OCI-LY7 (cell line): Measurements from ENCODE around the gene APOBEC3A. TPM values are rescaled to one million over a fixed set of nuclear protein-coding genes. Genes with fewer than 3 reads are reported as not detected.

Experiments
- BruUV-seq: library from RNA; stranded (reverse); fragments of 400-500 nt; replicated peaks from 2 replicates; lab custom pipeline; 2021; lab: Mats Ljungman, UMichigan
- CTCF ChIA-PET: fragments of 300-600 bp; sonication (Branson Sonifier 250); formaldehyde crosslinking; loops from one replicate; lab custom pipeline; 2022; ENCODE audit warnings: antibody characterized with exemption; ENCODE audit not compliant: unreplicated experiment; lab: Charles Lee
- POLR2A ChIA-PET: fragments of 300-600 bp; sonication (Branson Sonifier 250); formaldehyde crosslinking; loops from one replicate; lab custom pipeline; 2022; ENCODE audit warnings: antibody characterized with exemption; lab: Charles Lee
- DNase-seq: peaks from one replicate; pipeline ENCODE4 v3.0.0-alpha.2; 2015; ENCODE audit warnings: low spot score
- H2AFZ ChIP-seq: fragments of 200-600 bp; sonication (generic), shearing (Covaris generic); 2 replicates; pipeline ENCODE4 v1.6.1; 2014; ENCODE audit warnings: mild to moderate bottlenecking, antibody characterized with exemption, low read length, moderate library complexity
- H3K27ac ChIP-seq: fragments of 200-600 bp; sonication (generic); 2 replicates; pipeline ENCODE4 v1.5.1; 2014; ENCODE audit warnings: mixed run types, low read depth, mild to moderate bottlenecking, moderate library complexity, low read length, inconsistent platforms; ENCODE audit not compliant: poor library complexity, severe bottlenecking
- H3K36me3 ChIP-seq: fragments of 200-600 bp; sonication (generic); 2 replicates; pipeline ENCODE4 v1.6.1; 2014; ENCODE audit warnings: mild to moderate bottlenecking, antibody characterized with exemption, low read length, moderate library complexity, mixed read lengths; ENCODE audit not compliant: insufficient read depth
- H3K4me1 ChIP-seq: fragments of 200-600 bp; sonication (generic); 2 replicates; pipeline ENCODE4 v1.5.1; 2014; ENCODE audit warnings: mild to moderate bottlenecking, low read length; ENCODE audit not compliant: insufficient read depth, poor library complexity, severe bottlenecking
- H3K4me2 ChIP-seq: fragments of 200-600 bp; sonication (generic); 2 replicates; pipeline ENCODE4 v1.6.1; 2014; ENCODE audit warnings: mild to moderate bottlenecking, low read length
- H3K4me3 ChIP-seq: fragments of 200-600 bp; sonication (generic); 2 replicates; pipeline ENCODE4 v1.5.1; 2014; ENCODE audit warnings: mild to moderate bottlenecking, low read depth, low read length; ENCODE audit not compliant: poor library complexity, severe bottlenecking
- H3K79me2 ChIP-seq: fragments of 200-600 bp; sonication (generic); 2 replicates; pipeline ENCODE4 v1.6.1; 2016; ENCODE audit warnings: low read depth, mild to moderate bottlenecking, low read length, moderate library complexity, mixed read lengths; ENCODE audit not compliant: insufficient read depth
- H3K9me2 ChIP-seq: fragments of 200-600 bp; sonication (generic); 2 replicates; pipeline ENCODE4 v1.6.1; 2016; ENCODE audit warnings: mild to moderate bottlenecking, low read length, mixed read lengths; ENCODE audit not compliant: insufficient read depth
- H3K9me3 ChIP-seq: fragments of 200-600 bp; sonication (generic); 2 replicates; pipeline ENCODE4 v1.6.1; 2014; ENCODE audit warnings: mild to moderate bottlenecking, mixed run types, low read length, mixed read lengths
- H4K20me1 ChIP-seq: fragments of 200-600 bp; sonication (generic); 2 replicates; pipeline ENCODE4 v1.6.1; 2014; ENCODE audit warnings: mild to moderate bottlenecking, antibody characterized with exemption, low read length, moderate library complexity, mixed read lengths; ENCODE audit not compliant: insufficient read depth
- CTCF ChIP-seq: fragments of 200-600 bp; sonication (generic); conservative IDR thresholded peaks from 2 replicates; pipeline ENCODE4 v1.5.1; 2014; ENCODE audit warnings: mild to moderate bottlenecking, antibody characterized with exemption, low read length, moderate library complexity, mixed read lengths
- EZH2phosphoT487 ChIP-seq: fragments of 200-600 bp; sonication (generic); IDR thresholded peaks from 2 replicates; pipeline ENCODE4 v1.6.1; 2018; ENCODE audit warnings: low read depth, borderline replicate concordance, mild to moderate bottlenecking, mixed run types, antibody characterized with exemption, low read length, moderate library complexity, mixed read lengths
- intact Hi-C: fragments of 100-400 bp; cut with micrococcal nuclease; formaldehyde crosslinking; loops from one replicate; pipeline ENCODE4 v1.10.0; 2022; ENCODE audit not compliant: unreplicated experiment
- total RNA-seq, 2 experiments: library from RNA; depleted of rRNA in 1 of 2; stranded (reverse); fragments of >200 nt in 1 of 2; shearing (Covaris generic) in 1 of 2; gene quantifications; 2 replicates each; pipeline ENCODE4 v1.2.3, GENCODE V29; 2014 to 2022

The APOBEC3A gene
- total RNA-seq, 2 experiments from 2014 or later, result not detected

DNA sequence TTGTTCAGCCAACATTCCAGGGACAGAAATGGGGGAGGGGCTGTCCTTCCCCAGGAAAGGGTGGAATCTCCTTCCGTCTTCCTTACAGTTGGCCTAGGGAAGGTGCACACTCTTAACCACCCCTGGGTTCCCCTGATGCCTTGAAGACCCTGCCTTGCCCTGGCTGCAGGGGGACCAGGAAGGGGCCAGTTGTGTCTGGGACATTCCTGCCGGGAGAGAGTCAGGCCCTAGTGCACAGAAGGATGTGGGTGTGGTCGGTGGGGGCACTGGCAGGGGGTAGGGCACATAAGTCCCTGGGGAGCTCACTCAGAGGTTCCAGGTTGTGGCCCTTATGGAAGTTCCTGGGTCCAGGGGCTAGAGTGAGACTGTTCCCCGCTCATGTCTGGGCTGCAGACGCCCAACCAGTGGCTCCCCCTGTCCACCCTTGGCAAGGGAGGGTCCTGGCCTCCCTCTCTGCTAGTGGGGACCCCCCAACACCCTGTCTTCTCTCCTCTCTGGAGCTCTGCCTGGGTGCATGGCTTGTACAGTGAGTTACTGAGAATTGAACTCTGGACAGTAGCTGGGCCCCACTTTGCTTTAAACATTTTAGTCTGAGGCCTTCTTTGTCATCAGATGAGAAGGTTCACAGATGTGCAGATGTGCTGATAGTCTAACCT is 2.0 kb upstream of the APOBEC3A start:
- POLR2A ChIA-PET, result no interaction called here
- no peaks in the 10 kb centered on the region for H3K9me2 ChIP-seq
- intact Hi-C loops, result no loop called here
- no peak overlapping the region for H3K4me3 ChIP-seq
- H3K27ac ChIP-seq, result no peak overlapping the region
- H2AFZ ChIP-seq, result no peak overlapping the region
- no peaks in the 10 kb centered on the region for H3K36me3 ChIP-seq
- H3K4me1 ChIP-seq, result peaks cover 5% of the 10 kb centered on the region
- BruUV-seq, result no TSS peak
- no peaks in the 10 kb centered on the region for H4K20me1 ChIP-seq
- TF ChIP-seq CTCF, result no peak
- no peak for TF ChIP-seq EZH2phosphoT487
- no peak for DNase-seq
- no peak overlapping the region for H3K4me2 ChIP-seq
- CTCF ChIA-PET, result no interaction called here
- no peaks in the 10 kb centered on the region for H3K79me2 ChIP-seq
- no peaks in the 10 kb centered on the region for H3K9me3 ChIP-seq

DNA sequence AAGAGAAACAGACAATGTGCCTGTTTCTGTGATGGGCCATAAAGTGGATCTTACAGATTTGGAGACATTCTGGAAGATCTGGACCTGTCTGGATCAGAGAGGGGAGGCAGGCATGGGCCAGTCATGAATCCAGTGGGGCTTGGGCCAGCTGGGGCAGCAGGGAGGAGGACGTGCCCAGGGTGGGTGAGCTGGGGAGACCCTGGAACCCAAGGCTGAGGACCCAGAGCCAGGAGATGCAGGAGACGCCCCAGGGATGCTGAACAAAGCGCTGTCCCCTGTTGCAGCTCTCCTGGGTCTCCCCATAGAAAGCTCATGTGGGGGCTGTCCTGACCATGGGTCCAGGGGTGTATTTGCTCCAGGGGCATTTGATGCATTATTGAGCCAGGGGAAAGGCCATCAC is 1.5 kb upstream of the APOBEC3A start:
- H2AFZ ChIP-seq, result no peak overlapping the region
- H4K20me1 ChIP-seq, result no peaks in the 10 kb centered on the region
- H3K4me2 ChIP-seq, result no peak overlapping the region
- CTCF ChIA-PET, result no interaction called here
- no peak overlapping the region for H3K27ac ChIP-seq
- intact Hi-C loops, result no loop called here
- TF ChIP-seq CTCF (no peak), EZH2phosphoT487 (no peak)
- H3K9me2 ChIP-seq, result no peaks in the 10 kb centered on the region
- no peak overlapping the region for H3K4me3 ChIP-seq
- BruUV-seq, result no TSS peak
- H3K9me3 ChIP-seq, result no peaks in the 10 kb centered on the region
- peaks cover 5% of the 10 kb centered on the region for H3K4me1 ChIP-seq
- no peaks in the 10 kb centered on the region for H3K36me3 ChIP-seq
- H3K79me2 ChIP-seq, result no peaks in the 10 kb centered on the region
- POLR2A ChIA-PET, result no interaction called here
- no peak for DNase-seq

DNA sequence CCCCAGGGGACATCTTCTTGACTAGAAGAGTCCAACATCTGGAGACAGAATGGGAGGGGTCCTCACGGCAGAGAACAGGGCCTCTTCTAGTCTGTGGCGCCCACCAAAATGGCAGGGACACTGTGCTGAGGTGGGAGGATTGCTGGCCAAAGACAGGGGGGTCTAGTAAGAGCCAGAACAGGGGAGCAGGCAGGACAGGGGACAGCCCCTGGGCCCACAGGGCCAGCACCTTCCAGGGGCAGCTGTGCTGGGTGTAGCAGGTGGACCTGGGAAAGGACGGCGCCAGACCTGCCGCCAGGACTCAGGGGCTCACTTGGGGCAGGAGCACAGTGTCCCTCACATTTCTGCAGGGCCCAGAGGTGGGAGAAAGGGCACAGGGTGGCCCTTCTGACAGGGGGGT is 858 bp upstream of the APOBEC3A start:
- Histone ChIP-seq H3K9me2 (no peaks in the 10 kb centered on the region), H2AFZ (no peak overlapping the region), H3K4me3 (no peak overlapping the region), H3K4me1 (peaks cover 5% of the 10 kb centered on the region), H3K27ac (no peak overlapping the region), H3K9me3 (no peaks in the 10 kb centered on the region), H4K20me1 (no peaks in the 10 kb centered on the region), H3K79me2 (no peaks in the 10 kb centered on the region), H3K36me3 (no peaks in the 10 kb centered on the region), H3K4me2 (no peak overlapping the region)
- ChIA-PET POLR2A (no interaction called here), CTCF (no interaction called here)
- DNase-seq, result no peak
- intact Hi-C loops, result no loop called here
- BruUV-seq, result no TSS peak
- TF ChIP-seq EZH2phosphoT487, result no peak
- TF ChIP-seq CTCF, result no peak
